HepG2 (cell line): ENCODE measurements around the gene VAV2. TPM values are rescaled to one million over a fixed set of nuclear protein-coding genes. Genes with fewer than 3 reads are reported as not detected.
A peak's percentile ranks its signal among the peaks of the same experiment; 100 is the strongest.

Source experiments
- BRF2 ChIP-seq: sonication (generic); formaldehyde crosslinking; IDR thresholded peaks from 2 replicates; pipeline ENCODE4 v1.8.1; 2022; ENCODE audit warnings: mild to moderate bottlenecking, missing genetic modification reagents
- CAMTA2 ChIP-seq: sonication (generic); formaldehyde crosslinking; IDR thresholded peaks from 2 replicates; pipeline ENCODE4 v1.4.0; 2020; ENCODE audit warnings: mild to moderate bottlenecking, missing genetic modification reagents, borderline replicate concordance
- CREB1 ChIP-seq, 2 experiments: fragments of 450-650 bp in 1 of 2; IDR thresholded peaks; 2 replicates each; pipeline ENCODE4 v1.6.1; 2016 to 2017; ENCODE audit warnings: control low read depth in 1 of 2, mild to moderate bottlenecking in 1 of 2, missing compliant biosample characterization in 1 of 2, missing genetic modification characterization in 1 of 2
- GABPB1 ChIP-seq: IDR thresholded peaks from 2 replicates; pipeline ENCODE4 v1.6.1; 2016; ENCODE audit warnings: mild to moderate bottlenecking, missing genetic modification reagents, moderate library complexity, missing compliant biosample characterization
- HCFC1 ChIP-seq: fragments of 150-350 bp; IDR thresholded peaks from 2 replicates; pipeline ENCODE4 v1.6.1; 2014; ENCODE audit warnings: low read depth, low read length
- HDAC1 ChIP-seq: sonication (generic); formaldehyde crosslinking; IDR thresholded peaks from 2 replicates; pipeline ENCODE4 v1.5.1; 2020; ENCODE audit warnings: mild to moderate bottlenecking, missing genetic modification reagents
- HNF4G ChIP-seq, 2 experiments: sonication (generic) in 1 of 2; formaldehyde crosslinking in 1 of 2; IDR thresholded peaks; 2 replicates each; pipeline versions ENCODE4 v1.4.0 to v1.6.1; 2011 to 2020; ENCODE audit warnings: borderline replicate concordance in 2 of 2, low read depth in 2 of 2, mild to moderate bottlenecking in 2 of 2, low read length in 1 of 2, missing genetic modification reagents in 1 of 2, moderate library complexity in 1 of 2
- KDM5B ChIP-seq: sonication (generic); formaldehyde crosslinking; IDR thresholded peaks from 2 replicates; pipeline ENCODE4 v1.4.0; 2020; ENCODE audit warnings: missing genetic modification reagents, mild to moderate bottlenecking, borderline replicate concordance
- PAF1 ChIP-seq: IDR thresholded peaks from 2 replicates; pipeline ENCODE4 v1.6.1; 2016; ENCODE audit warnings: missing genetic modification reagents, missing compliant biosample characterization
- PHF20 ChIP-seq: sonication (generic); formaldehyde crosslinking; IDR thresholded peaks from 2 replicates; pipeline ENCODE4 v1.5.0; 2020; ENCODE audit warnings: mild to moderate bottlenecking, missing genetic modification reagents
- PRMT3 ChIP-seq: sonication (generic); formaldehyde crosslinking; IDR thresholded peaks from 2 replicates; pipeline ENCODE4 v1.8.1; 2022; ENCODE audit warnings: low read depth, mild to moderate bottlenecking, moderate library complexity, missing genetic modification reagents, borderline replicate concordance
- RAD21 ChIP-seq: fragments of 450-650 bp; formaldehyde crosslinking; IDR thresholded peaks from 2 replicates; pipeline ENCODE4 v1.5.0; 2020; ENCODE audit warnings: mild to moderate bottlenecking
- REXO4 ChIP-seq: sonication (generic); formaldehyde crosslinking; IDR thresholded peaks from 2 replicates; pipeline ENCODE4 v1.8.0; 2022; ENCODE audit warnings: missing genetic modification reagents, mild to moderate bottlenecking, borderline replicate concordance
- TBX3 ChIP-seq: fragments of 450-650 bp; IDR thresholded peaks from 2 replicates; pipeline ENCODE4 v1.6.1; 2017; ENCODE audit warnings: antibody characterized with exemption, mild to moderate bottlenecking, inconsistent platforms, borderline replicate concordance
- TRIM22 ChIP-seq: fragments of 450-650 bp; IDR thresholded peaks from 2 replicates; pipeline ENCODE4 v1.6.1; 2017
- ZBTB2 ChIP-seq: sonication (generic); formaldehyde crosslinking; IDR thresholded peaks from 2 replicates; pipeline ENCODE4 v1.8.0; 2022; ENCODE audit warnings: low read depth, missing genetic modification reagents
- ZFP1 ChIP-seq: IDR thresholded peaks from 2 replicates; pipeline ENCODE4 v1.6.1; 2016
- ZMAT3 ChIP-seq: sonication (generic); formaldehyde crosslinking; conservative IDR thresholded peaks from 2 replicates; pipeline ENCODE4 v1.7.0; 2021; ENCODE audit warnings: missing genetic modification reagents
- ZNF253 ChIP-seq: sonication (generic); formaldehyde crosslinking; IDR thresholded peaks from 2 replicates; pipeline ENCODE4 v1.8.0; 2022; ENCODE audit warnings: mild to moderate bottlenecking, missing genetic modification reagents, borderline replicate concordance
- ZNF3 ChIP-seq: IDR thresholded peaks from 2 replicates; pipeline ENCODE4 v1.7.0; 2017; ENCODE audit warnings: inconsistent platforms
- ZNF513 ChIP-seq: sonication (generic); formaldehyde crosslinking; conservative IDR thresholded peaks from 2 replicates; pipeline ENCODE4 v1.5.0; 2020; ENCODE audit warnings: missing genetic modification reagents
- ZNF879 ChIP-seq: sonication (generic); formaldehyde crosslinking; IDR thresholded peaks from 2 replicates; pipeline ENCODE4 v1.8.1; 2023; ENCODE audit warnings: missing genetic modification reagents
- ZNF883 ChIP-seq: sonication (generic); formaldehyde crosslinking; IDR thresholded peaks from 2 replicates; pipeline ENCODE4 v1.5.1; 2020; ENCODE audit warnings: mild to moderate bottlenecking, missing genetic modification reagents; ENCODE audit errors: not compliant biosample characterization
- ZSCAN5A ChIP-seq: sonication (generic); formaldehyde crosslinking; IDR thresholded peaks from 2 replicates; pipeline ENCODE4 v1.8.0; 2022; ENCODE audit warnings: mild to moderate bottlenecking, missing genetic modification reagents, borderline replicate concordance
- ZSCAN9 ChIP-seq: IDR thresholded peaks from 2 replicates; pipeline ENCODE4 v1.6.1; 2016; ENCODE audit warnings: borderline replicate concordance
- polyA plus RNA-seq, 8 experiments: library from polyadenylated mRNA; depleted of rRNA in 3 of 8; stranded (reverse) in 7 of 8; unstranded in 1 of 8; fragments of >200 nt; fragmentation: Illumina TruSeq in 4 of 8; extraction: Trizol in 4 of 8; gene quantifications; 2 replicates each; pipeline versions ENCODE4 v1.2.1 to v1.2.3, GENCODE V29; 2011 to 2016; ENCODE audit warnings: low read depth in 4 of 8, missing spikeins in 1 of 8, mixed read lengths in 1 of 8; ENCODE audit not compliant: insufficient read depth in 1 of 8
- total RNA-seq, 5 experiments: library from RNA; depleted of rRNA; stranded (reverse); fragments of >200 nt; fragmentation: Illumina TruSeq; extraction: Trizol; gene quantifications; 2 replicates each; pipeline ENCODE4 v1.2.3, GENCODE V29; 2016; ENCODE audit warnings: low read depth in 1 of 5

VAV2 gene
- total and polyA plus RNA-seq, 2 of the 13 experiments (the other 11 are each of a cell fraction or from before 2014, with no cell fraction given) = 22.5 to 22.9 TPM

GRCh38 chr9:133924453-133924852 lies 67.7 kb downstream of the VAV2 start (continued):
- TF ChIP-seq ZBTB2 = no peak
- no peak for TF ChIP-seq GABPB1 (CRISPR knock-in tag)
- TF ChIP-seq ZMAT3 = no peak
- no peak for TF ChIP-seq CREB1 (IDR thresholded peaks at IDR 0.05)
- no peak for TF ChIP-seq CREB1 (CRISPR knock-in tag; IDR thresholded peaks at IDR 0.05)
- TF ChIP-seq PRMT3 (CRISPR knock-in tag) = no peak
- TF ChIP-seq ZNF879 (CRISPR knock-in tag) = no peak
- TF ChIP-seq ZFP1 (CRISPR knock-in tag) = no peak
- no peak for TF ChIP-seq KDM5B (CRISPR knock-in tag)
- no peak for TF ChIP-seq TBX3
- no peak for TF ChIP-seq ZSCAN9 (CRISPR knock-in tag)
- TF ChIP-seq PAF1 (CRISPR knock-in tag) = no peak
- TF ChIP-seq CAMTA2 = no peak
- TF ChIP-seq TRIM22 = no peak
- no peak for TF ChIP-seq HCFC1
- peak; percentile 64 for TF ChIP-seq RAD21
- TF ChIP-seq ZNF253 (CRISPR knock-in tag) = no peak
- peak; percentile 69 for TF ChIP-seq HNF4G (IDR thresholded peaks at IDR 0.05; ENCODE audit: borderline replicate concordance, low read depth, low read length)
- no peak for TF ChIP-seq HNF4G (CRISPR knock-in tag; IDR thresholded peaks at IDR 0.05; ENCODE audit: borderline replicate concordance, low read depth)
- no peak for TF ChIP-seq ZSCAN5A
- TF ChIP-seq HDAC1 (CRISPR knock-in tag) = 0 out of 2 replicates have a peak, but pooled peaks have one; percentile 27
- no peak for TF ChIP-seq PHF20
- no peak for TF ChIP-seq REXO4
- peak; percentile 42 for TF ChIP-seq ZNF883
- no peak for TF ChIP-seq ZNF3 (CRISPR knock-in tag)
- TF ChIP-seq BRF2 = no peak
- TF ChIP-seq ZNF513 = no peak
